GM11168 (cell line): ENCODE data around the gene DYNC1LI1.

Source experiments
- in situ Hi-C: fragments of 300-500 bp; cut with MboI; formaldehyde crosslinking; loops from one replicate; pipeline ENCODE4 v1.12.0; 2022; ENCODE audit warnings: low sequenced_read_pairs; ENCODE audit not compliant: unreplicated experiment

Gene DYNC1LI1

DNA sequence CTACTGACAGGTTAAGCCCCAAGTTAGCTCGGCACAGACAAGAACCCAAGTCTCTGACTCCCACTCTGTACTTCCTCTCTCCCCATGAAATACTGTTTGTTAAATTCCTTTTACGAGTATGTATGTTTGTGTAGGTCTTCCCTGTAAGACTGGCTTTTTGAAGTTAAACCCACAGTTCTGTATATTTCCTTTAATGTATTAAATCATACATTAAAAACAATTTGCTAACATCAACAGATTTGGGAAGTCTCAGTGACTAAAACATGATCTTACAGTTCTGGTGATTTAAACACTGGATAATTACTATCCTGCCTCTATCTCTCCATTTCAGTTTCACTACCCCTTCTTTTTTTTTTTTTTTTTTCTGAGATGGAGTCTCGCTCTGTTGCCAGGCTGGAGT lies 72.4 kb downstream of the DYNC1LI1 start:
- in situ Hi-C loops, result no loop called here

DNA sequence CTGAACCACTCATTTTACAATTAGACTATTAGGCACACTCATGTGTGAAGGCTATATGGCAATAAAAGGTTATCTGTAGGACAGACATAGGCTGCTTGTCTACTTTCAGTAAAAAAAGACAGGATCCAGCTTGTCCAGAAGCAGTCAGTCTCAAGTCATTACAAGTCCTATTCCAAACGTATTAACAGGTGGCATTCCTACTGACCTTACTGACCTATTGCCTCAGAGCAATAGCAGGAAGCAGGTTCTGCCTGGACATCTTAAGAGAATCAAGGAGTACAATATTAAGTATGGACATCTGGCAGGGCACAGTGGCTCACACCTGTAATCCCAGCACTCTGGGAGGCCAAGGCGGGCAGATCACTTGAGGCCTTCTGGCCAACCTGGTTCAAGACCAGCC lies 75.0 kb downstream of the DYNC1LI1 start:
- in situ Hi-C loops, result no loop called here

DNA sequence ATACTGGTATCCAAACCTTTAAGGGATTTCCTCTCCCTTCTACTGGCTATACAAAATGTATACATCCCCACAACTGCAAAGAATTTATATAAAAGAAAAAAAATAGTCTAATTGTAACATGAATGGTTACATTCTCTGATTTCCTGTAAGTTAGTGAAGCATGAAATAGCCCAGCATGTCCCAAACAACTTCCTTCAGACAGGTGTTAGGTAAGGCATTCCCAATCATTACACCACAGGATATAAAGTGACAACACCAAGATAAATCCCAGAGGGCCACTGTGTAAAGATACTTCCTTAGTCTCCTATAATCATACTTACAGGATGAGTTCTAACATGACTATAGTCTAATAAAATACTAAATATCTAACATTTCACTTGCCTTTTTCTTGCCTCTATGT lies 75.6 kb downstream of the DYNC1LI1 start:
- in situ Hi-C loops, result no loop called here

DNA sequence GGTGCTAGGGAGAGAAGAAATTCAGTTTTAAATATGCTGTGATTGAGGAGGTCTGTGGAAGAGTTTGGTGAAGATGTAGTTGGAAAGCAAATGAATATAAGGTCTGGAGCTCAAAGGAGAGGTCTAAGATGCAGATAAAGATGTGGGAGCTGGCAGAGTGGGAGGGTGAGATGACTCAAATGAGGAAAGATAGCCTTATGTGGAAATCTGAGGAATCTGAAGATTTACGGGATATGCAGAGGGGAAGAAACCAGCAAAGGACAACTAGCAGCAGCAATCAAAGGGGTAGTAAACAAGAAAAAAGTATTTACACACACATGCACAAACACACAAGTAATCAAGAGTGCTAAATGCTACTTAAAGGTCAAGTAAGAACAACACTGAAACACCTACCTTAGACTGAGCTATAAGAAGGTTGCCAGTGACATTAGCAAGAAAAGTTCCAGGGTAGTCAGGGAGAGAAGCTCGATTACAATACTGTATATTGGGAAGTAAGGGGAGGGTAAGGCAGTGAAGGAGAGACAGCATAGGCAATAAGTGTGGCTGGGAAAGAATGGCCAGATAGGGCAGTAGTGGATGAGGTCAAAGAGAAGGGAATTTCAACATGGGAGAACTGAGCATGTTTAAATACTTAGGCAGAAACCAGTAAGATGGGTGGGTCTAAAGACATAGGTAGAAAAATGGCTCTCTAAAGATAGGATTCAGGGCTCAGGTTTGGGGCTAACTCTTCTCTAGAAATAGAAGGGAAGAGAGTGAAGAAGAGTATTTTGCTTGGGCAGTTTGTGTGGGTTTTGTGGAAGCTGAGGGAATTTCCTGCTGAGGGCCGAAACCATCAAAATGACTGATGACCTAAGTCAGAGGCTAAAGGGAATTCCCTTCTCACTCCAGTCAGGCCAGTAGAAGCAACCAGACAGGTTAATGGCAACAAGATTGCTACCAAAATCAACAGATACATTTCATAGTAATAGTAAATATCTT lies 76.9 kb downstream of the DYNC1LI1 start:
- in situ Hi-C loops, result no loop called here

DNA sequence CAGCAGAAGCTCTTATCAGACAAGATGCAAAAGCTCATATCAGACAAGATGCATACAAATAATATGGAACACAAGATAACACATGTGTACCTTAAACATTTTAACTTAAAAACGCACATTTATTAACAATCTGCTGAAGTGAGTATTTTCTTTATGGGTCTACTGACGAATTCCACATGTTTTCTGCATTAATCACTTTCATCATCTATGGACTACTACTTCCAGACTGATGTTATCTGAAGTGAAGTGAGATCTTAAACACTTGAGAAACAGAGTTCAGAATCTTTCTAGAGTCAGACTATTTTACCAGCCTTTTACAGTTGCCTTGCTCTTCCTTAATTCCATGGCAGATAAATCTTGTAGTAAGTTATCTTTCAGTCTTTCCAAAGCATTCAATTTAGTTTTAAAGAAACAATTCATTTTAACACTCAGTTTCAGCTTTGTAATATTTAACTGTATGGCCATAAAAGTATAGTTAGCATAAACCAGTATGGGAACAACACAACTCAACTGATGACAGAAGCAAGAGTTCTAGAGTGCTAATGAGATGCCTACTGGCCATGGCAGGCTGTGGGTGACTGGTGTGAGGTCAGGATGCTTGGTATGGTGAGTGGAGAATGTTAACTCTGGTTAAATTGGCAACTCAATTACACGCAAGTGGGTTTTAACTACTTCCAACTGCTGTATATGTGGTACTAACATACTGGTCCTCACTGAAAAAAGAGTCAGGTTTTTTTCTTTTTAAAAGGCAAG lies 77.8 kb downstream of the DYNC1LI1 start:
- in situ Hi-C loops, result no loop called here

DNA sequence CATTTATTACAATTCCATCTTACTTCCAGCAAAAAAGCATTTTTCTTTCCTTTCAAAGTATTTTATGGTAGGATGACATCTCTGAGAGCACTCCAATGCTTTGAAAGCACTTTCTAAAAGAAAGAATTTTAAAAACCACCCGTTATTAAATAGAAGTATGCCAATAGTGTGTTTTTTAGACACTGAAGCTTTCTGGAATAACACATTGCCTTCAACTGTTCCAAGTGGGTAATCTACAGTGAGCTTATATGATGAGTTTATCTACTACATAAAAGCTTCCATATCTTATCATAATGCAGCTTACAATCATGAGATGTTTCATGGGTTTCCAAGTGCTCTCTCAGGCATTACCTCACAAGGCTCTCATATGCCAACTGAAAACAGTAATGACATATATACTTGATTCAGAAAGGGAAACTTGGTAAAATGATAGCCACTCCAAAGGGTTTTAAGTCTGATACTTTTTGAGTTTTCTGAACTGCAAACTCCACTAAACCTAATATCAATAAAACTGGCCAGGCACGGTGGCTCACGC lies 82.1 kb downstream of the DYNC1LI1 start:
- in situ Hi-C loops, result no loop called here

DNA sequence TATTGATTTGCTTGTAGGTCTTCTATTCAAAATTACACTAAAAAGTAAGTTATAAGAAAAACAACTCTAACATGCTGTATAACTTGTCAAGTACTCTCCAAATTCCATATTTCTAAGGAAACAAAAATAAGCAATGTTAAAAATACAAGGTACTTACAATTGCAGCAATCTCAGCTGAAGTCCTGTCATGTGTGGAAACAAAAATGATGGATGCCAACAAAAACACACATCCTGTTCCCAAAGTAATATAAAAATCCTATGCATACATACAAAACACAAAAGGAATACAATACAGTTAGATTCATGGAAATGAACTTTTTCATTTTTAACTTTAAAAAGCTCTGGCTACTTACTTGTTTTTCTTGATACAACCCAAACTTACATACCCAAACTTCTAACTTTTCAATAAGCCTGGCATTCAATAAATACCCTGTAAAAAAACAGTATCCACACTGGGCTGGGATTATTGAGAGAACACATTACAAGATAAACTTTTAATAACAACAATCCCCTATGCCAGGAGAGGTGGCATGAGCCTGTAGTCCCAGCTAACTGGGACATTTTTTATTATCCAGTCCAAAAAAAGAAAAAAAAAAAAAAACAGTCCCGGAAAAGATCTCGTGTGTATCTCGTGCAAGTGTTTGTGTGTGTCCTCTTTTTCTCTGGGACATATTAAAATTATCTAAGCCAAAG lies 82.7 kb downstream of the DYNC1LI1 start:
- in situ Hi-C loops, result no loop called here

DNA sequence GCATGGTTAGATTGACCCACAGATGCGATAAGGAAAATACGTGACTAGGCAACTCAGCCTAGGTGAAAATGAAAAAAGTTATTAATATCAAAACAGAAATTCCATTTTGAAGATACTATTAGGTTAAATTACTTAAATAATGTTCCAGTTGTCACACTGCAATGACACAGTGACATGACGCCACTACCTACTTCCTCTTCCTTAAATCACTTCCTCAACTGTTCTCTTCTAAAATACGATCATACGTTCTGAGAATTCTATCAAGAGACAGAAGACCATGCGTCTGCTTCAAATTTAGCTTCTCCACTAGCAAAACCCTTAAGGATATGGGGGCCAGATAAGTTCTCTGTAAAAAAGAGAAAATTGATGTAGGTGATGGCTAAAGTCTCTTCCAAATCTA lies 86.2 kb downstream of the DYNC1LI1 start:
- in situ Hi-C loops, result no loop called here

DNA sequence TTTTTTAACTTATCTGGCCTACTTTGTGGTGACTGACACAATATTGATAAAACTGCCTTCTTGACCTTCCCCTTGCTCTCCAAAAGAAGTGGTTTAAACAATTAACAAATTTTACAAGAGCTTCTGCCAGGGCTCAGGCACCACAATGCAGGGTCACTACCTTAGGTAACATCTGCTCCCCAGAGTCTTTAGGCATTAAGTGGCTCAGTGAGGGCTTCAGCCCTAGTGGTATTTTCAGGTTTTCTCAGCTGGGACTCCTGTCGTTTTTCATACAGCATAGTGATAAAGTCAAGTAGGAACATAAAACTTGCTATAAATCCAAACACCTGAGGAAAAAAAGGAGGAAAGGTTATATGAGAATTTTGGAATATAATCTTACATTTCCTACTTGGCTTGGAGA lies 86.9 kb downstream of the DYNC1LI1 start:
- in situ Hi-C loops, result no loop called here

DNA sequence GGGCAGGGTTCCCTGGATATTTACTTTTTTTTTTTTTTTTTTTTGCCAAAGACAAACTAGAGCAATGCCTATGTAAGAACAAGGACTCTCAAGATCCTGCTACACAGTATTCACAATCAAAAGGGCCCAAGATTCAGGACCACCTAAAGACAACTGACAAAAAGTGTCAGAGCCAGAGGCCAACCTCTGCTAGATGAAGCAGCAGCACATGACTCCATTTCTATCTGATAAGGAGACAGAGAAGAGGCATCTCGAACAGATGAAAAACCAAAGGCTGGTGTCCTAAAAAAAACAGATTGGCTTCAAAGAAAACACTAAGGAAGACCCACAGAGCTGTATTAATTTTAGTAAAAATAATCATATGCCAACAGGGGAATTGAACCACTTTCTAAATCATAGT lies 88.0 kb downstream of the DYNC1LI1 start:
- in situ Hi-C loops, result no loop called here

DNA sequence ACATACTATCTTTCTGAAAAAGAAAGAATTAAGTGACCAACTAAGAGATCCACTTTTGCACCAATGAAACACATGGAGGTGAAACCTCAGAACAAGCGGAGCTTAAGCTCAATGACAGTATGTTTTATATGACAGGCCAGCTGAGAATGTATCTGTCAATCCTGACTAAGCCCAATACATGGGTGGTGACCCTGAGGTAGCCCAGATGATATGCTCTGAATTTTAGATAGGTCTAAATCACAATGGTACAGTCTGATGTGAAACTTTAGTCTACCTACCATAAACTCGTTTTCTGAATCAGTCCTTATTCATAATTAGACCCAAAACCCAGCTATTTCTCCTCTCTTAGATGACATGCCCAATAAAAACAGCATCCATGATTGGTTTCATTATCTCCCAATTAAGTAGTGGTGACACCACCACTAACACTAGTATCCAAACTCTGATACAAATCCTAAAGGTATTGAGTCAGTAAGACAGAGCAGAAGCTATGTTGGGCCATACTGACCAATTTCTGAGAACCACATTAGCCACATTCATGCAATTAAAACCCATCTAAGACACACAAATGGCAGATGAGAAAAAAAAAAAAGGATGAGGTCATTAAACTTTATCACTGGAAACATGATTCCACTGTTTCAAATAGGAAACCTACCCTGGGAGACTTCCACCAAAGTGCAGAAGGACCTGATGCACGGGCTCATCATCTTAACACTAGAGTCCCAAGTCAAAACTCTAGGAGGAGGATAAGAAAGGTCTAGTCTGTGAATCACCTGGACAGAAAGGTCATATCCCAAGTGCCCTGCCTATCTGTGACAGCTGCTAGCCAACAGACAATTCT lies 88.6 kb downstream of the DYNC1LI1 start:
- in situ Hi-C loops, result no loop called here

DNA sequence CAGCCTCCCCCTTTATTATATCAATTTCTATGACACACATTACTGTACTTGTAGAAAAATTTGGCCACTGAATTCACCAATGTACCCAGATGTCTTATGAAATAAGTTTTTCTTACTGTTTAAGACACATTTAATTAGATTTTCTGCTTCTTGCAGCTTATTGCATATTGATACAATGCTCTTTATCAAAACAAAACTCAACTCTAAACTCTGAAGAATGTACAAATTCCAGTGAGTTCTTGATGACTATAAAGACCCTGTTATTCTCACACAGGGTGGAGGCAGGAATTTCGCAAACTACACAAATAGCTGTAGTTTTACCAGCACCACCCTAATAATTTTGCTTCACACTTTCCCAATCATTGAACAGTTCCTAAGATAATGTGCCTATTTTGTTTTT lies 90.1 kb downstream of the DYNC1LI1 start:
- in situ Hi-C loops, result no loop called here
